Liver (tissue), 9 donors: Measurements from ENCODE around the gene SF3B3. TPM values are rescaled to one million over a fixed set of nuclear protein-coding genes. Genes with fewer than 3 reads are reported as not detected.

ENCODE experiments used
- DNase-seq: peaks from one replicate; pipeline ENCODE4 v3.0.0-alpha.2; 2017; ENCODE audit warnings: low spot score
- H3K27ac ChIP-seq, 2 donors: one replicate each; pipeline ENCODE4 v1.7.0; 2013; ENCODE audit warnings: inconsistent platforms in 2 of 2, low read length in 2 of 2, control low read depth in 1 of 2, low read depth in 1 of 2, mild to moderate bottlenecking in 1 of 2
- H3K27me3 ChIP-seq, 4 donors: one replicate each; pipeline versions ENCODE4 v1.6.1 to v1.7.0; 2013; ENCODE audit warnings: low read length in 3 of 4, inconsistent platforms in 1 of 4, mild to moderate bottlenecking in 1 of 4, moderate library complexity in 1 of 4; ENCODE audit not compliant: control insufficient read depth in 4 of 4, insufficient read depth in 4 of 4
- H3K36me3 ChIP-seq, 4 donors: one replicate each; pipeline versions ENCODE4 v1.6.1 to v1.7.0; 2013; ENCODE audit warnings: low read length in 3 of 4, mild to moderate bottlenecking in 3 of 4, low read depth in 1 of 4, moderate library complexity in 1 of 4; ENCODE audit not compliant: control insufficient read depth in 4 of 4, insufficient read depth in 3 of 4
- H3K4me1 ChIP-seq, 4 donors: one replicate each; pipeline versions ENCODE4 v1.6.1 to v1.7.0; 2013; ENCODE audit warnings: low read length in 3 of 4, mild to moderate bottlenecking in 3 of 4, moderate library complexity in 1 of 4; ENCODE audit not compliant: control insufficient read depth in 4 of 4, insufficient read depth in 4 of 4
- H3K4me3 ChIP-seq, 3 donors: one replicate each; pipeline versions ENCODE4 v1.6.1 to v1.7.0; 2013; ENCODE audit warnings: low read length in 3 of 3, control low read depth in 1 of 3, low read depth in 1 of 3, mild to moderate bottlenecking in 1 of 3
- H3K9ac ChIP-seq, 2 donors: one replicate each; pipeline ENCODE4 v1.7.0; 2013; ENCODE audit warnings: low read length in 2 of 2, mild to moderate bottlenecking in 2 of 2, moderate library complexity in 2 of 2, control low read depth in 1 of 2, low read depth in 1 of 2
- H3K9me3 ChIP-seq, 4 donors: one replicate each; pipeline versions ENCODE4 v1.6.1 to v1.7.0; 2013; ENCODE audit warnings: low read length in 3 of 4; ENCODE audit not compliant: control insufficient read depth in 4 of 4
- ATF3 ChIP-seq: IDR thresholded peaks from 2 replicates; pipeline ENCODE4 v1.6.1; 2016; ENCODE audit warnings: antibody characterized with exemption
- CTCF ChIP-seq: fragments of 150-350 bp; IDR thresholded peaks from 2 replicates; pipeline ENCODE4 v1.5.1; 2017; ENCODE audit warnings: improper control_type of control experiment, low read depth, low read length; ENCODE audit not compliant: missing input control
- EGR1 ChIP-seq, 2 donors: IDR thresholded peaks; 2 replicates each; pipeline ENCODE4 v1.6.1; 2016 to 2018; ENCODE audit warnings: antibody characterized with exemption in 2 of 2, low read depth in 2 of 2
- FOXA1 ChIP-seq: IDR thresholded peaks from 2 replicates; pipeline ENCODE4 v1.6.1; 2016; ENCODE audit warnings: antibody characterized with exemption
- FOXA2 ChIP-seq: IDR thresholded peaks from 2 replicates; pipeline ENCODE4 v1.6.1; 2016; ENCODE audit warnings: antibody characterized with exemption
- GABPA ChIP-seq, 2 donors: IDR thresholded peaks in 1 of 2; conservative IDR thresholded peaks in 1 of 2; 2 replicates each; pipeline ENCODE4 v1.6.1; 2016; ENCODE audit warnings: antibody characterized with exemption in 2 of 2, mild to moderate bottlenecking in 1 of 2, moderate library complexity in 1 of 2
- HNF4G ChIP-seq: IDR thresholded peaks from 2 replicates; pipeline ENCODE4 v1.6.1; 2016; ENCODE audit warnings: antibody characterized with exemption
- JUND ChIP-seq, 2 donors: IDR thresholded peaks; 2 replicates each; pipeline ENCODE4 v1.6.1; 2016; ENCODE audit warnings: antibody characterized with exemption in 2 of 2
- MAX ChIP-seq: IDR thresholded peaks from 2 replicates; pipeline ENCODE4 v1.6.1; 2016; ENCODE audit warnings: antibody characterized with exemption
- RAD21 ChIP-seq, 2 donors: IDR thresholded peaks; 2 replicates each; pipeline ENCODE4 v1.6.1; 2016; ENCODE audit warnings: antibody characterized with exemption in 2 of 2, mild to moderate bottlenecking in 2 of 2
- TAF1 ChIP-seq: conservative IDR thresholded peaks from 2 replicates; pipeline ENCODE4 v1.6.1; 2016; ENCODE audit warnings: antibody characterized with exemption, mild to moderate bottlenecking
- ZBTB33 ChIP-seq: IDR thresholded peaks from 2 replicates; pipeline ENCODE4 v1.6.1; 2016; ENCODE audit warnings: antibody characterized with exemption
- WGBS: extraction: QIAGEN DNeasy Blood & Tissue Kit; methylation state at CpG from one replicate; pipeline ENCODE4 v1.1.7; 2013; 5-methylcytosine and 5-hydroxymethylcytosine counted together
- polyA plus RNA-seq, 2 donors: library from polyadenylated mRNA; stranded (reverse) in 1 of 2; unstranded in 1 of 2; fragments of 200-250 nt in 1 of 2; fragments of >200 nt in 1 of 2; fragmentation: Nextera tagmentation in 1 of 2; extraction: Ambion mirVana in 1 of 2; gene quantifications; one replicate each; pipeline versions ENCODE4 v1.2.1 to v1.2.3, GENCODE V29; 2013 to 2015
- total RNA-seq, 2 donors: library from RNA; depleted of rRNA; stranded (reverse); fragments of >200 nt; gene quantifications; one replicate each; pipeline ENCODE4 v1.2.3, GENCODE V29; 2014
- donor health status: healthy.
- donor health status: healthy.
- donor health status: healthy.
- donor health status: healthy.
- donor health status: healthy.

SF3B3 gene
- total and polyA plus RNA-seq, 4 donors, result 38.9 to 77.8 (median 53.2) TPM

GRCh38 chr16:70475054-70475871, 48.4 kb upstream of the SF3B3 start:
- WGBS, result 94% methylated on average over 24 of the region's 24 CpGs
- H3K36me3 ChIP-seq, result peaks cover 14 to 52% (median 18%) of the 10 kb centered on the region in 4 donors
- no peak overlapping the region for H3K27ac ChIP-seq

GRCh38 chr16:70476272-70477020, 47.2 kb upstream of the SF3B3 start:
- WGBS, result 88% methylated on average over 13 of the region's 13 CpGs
- Histone ChIP-seq H3K4me1 (no peaks in the 10 kb centered on the region), H3K4me3 (no peak overlapping the region), H3K9ac (no peak overlapping the region), H3K27me3 (no peaks in the 10 kb centered on the region), H3K9me3 (no peaks in the 10 kb centered on the region), H3K36me3 (peaks cover 21 to 62% (median 26%) of the 10 kb centered on the region in 4 donors), H3K27ac (no peak overlapping the region)
- TF ChIP-seq GABPA (IDR thresholded peaks at IDR 0.05 in 1 of 2, conservative IDR thresholded peaks at IDR 0.05 in 1 of 2) (no peak), RAD21 (IDR thresholded peaks at IDR 0.05) (no peak)
- no peak for DNase-seq

More at GRCh38 chr16:70475054-70475871, 48.4 kb upstream of the SF3B3 start:
- no peak overlapping the region for H3K4me3 ChIP-seq
- H3K9me3 ChIP-seq, result no peaks in the 10 kb centered on the region
- no peaks in the 10 kb centered on the region for H3K27me3 ChIP-seq
- no peak overlapping the region for H3K9ac ChIP-seq
- TF ChIP-seq ZBTB33 (no peak), MAX (no peak), CTCF (no peak), HNF4G (no peak), EGR1 (IDR thresholded peaks at IDR 0.05; ENCODE audit: low read depth in 2 of 2) (no peak), GABPA (IDR thresholded peaks at IDR 0.05 in 1 of 2, conservative IDR thresholded peaks at IDR 0.05 in 1 of 2) (no peak), TAF1 (no peak), ATF3 (no peak), FOXA1 (no peak), JUND (IDR thresholded peaks at IDR 0.05) (no peak), FOXA2 (no peak)
- no peaks in the 10 kb centered on the region for H3K4me1 ChIP-seq
- DNase-seq, result no peak
